Stimulated activated CD8-positive, alpha-beta memory T cell treated with anti-CD3 and anti-CD28 coated beads, Interleukin-2, amount 100 ng/mL, for 48 hours (primary cell): ENCODE results near the gene BBS9.
"Not testable (repeated sequence)": the region's sequence is repeated elsewhere in the genome, so short reads cannot be mapped to it uniquely, and the experiment has no call there.

Experiments
- DNase-seq, 2 donors: peaks; one replicate each; pipeline ENCODE4 v3.0.0-alpha.2; 2020; ENCODE audit warnings: low read depth in 2 of 2

BBS9 gene

DNA sequence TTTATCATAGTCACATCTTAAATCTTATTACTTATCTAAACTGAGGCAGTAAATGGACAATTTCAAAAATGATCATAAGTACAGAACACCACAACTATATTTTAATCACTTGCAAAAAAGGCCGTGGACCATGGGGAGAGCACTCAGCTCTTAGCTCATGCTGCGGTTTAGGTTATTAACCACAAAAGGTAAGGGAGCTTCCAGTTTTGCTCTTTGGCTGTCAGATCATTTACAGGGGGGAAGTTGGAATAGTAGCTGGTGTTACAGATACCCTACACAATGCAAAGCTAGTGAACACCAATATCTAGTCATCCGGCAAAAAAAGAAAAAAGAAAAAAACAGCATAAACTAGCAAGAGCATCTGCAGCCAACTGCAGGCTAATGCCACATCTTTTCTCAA lies 147.0 kb downstream of the BBS9 start:
- DNase-seq = no peak

DNA sequence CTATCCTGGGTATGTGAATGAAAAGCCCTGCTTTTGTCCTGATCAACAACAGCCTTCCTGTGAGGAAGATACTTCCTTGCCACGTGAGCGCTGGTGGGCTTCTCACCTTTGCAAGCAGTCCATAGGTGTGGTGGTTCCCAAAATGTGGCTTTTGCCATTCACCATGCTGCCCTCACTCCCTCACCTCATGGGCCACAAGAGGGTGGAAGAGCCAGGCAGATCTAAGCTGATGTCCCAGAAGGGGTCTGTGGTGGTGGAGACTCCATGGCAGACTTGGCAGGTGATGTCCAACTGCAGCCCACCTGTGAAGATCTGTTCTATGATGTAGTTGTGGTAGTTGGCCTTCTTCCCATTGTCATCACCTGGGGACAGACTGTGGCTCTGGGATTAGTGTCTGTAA lies 147.4 kb downstream of the BBS9 start:
- no peak for DNase-seq

DNA sequence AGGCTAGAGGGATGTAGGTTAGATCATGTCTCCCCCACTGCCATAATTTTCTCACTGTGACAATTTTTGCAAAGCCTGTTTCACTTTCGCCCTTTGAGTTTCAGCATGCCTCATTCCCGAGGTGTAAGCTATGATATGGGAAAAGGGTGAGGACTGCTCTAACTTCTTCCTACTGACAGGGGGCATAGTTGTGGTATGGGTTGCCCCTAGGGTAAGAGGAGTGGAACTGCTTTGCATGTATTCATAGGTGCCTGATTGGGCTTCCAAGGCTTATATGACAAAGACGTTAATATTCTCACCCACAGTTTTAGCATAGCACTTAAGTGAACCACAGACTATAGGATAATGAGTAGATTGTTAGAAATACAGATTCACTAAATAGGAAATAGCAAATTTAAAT lies 148.7 kb downstream of the BBS9 start:
- no peak for DNase-seq

DNA sequence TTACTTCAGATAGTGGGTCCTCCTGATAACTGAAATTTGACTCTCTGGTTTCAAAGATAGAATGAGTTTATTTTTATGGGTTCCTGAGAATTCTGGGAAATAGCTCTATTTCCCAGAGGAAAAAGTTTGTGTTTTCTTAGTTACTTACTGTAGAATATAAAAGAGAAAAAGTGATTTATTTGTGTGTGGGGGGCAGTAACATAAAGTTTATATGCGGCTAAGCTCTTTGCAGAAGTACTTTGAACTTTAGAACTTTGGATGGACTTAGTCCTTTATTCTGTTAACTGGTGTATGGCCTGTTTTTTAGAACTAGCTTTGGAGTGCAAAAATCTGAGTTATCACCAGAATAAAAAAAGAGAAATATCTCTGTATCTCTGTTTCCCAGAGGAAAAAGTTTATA lies 157.1 kb downstream of the BBS9 start:
- DNase-seq = no peak

DNA sequence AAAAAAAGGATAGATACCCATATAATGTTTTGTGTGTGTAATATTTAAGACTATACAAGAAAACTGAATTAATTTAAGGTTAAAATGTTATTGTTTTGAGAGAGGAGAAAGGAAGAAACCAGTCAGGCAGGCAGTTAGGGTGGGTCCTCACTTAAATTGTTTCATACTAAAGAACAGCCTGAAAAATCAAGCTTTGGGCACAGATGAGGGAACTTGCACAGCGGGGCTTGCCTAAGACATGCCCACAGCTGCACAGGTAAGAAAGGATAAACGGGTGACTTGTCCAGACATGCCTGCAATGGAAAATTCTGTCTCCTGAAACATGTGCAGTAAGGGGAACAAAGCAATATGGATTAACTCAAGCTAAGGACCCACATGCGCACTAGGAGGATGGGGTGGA lies 158.4 kb downstream of the BBS9 start:
- no peak for DNase-seq

DNA sequence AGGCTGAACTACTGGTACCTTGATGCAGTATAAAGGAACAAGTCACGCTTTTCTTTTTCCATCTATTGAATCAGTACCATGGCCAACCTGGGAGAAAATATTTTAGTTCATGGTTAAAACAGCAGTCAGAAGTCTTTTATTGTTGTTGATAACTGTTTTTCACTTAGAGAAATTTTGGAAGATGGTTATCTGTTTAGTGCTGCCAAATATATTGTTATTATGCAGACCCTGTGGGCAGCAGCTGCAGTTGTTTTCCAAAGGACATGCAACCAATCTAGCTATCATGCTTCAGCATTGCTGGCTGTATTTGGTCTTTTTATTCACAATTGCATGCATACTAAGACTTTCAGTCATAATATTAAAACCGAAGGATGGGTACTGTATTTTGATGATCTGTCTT lies 169.5 kb downstream of the BBS9 start:
- DNase-seq = no peak

DNA sequence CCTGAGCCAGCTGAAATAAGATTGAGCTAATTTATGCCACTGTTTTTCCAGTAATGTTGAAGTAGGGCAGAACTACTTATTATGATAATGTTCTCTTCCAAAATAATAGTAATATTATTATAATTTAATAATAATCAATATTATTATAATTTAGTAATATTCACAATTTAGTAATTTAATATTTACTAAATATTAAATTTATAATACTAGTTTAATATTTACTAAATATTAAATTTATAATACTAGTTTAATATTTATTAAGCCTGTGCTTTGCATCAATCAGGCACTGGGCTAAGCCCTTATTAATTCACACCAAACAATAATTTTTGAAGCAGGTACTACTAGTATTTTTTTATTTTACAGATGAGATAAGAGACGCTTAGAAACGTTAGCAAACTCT lies 170.1 kb downstream of the BBS9 start:
- no peak for DNase-seq

DNA sequence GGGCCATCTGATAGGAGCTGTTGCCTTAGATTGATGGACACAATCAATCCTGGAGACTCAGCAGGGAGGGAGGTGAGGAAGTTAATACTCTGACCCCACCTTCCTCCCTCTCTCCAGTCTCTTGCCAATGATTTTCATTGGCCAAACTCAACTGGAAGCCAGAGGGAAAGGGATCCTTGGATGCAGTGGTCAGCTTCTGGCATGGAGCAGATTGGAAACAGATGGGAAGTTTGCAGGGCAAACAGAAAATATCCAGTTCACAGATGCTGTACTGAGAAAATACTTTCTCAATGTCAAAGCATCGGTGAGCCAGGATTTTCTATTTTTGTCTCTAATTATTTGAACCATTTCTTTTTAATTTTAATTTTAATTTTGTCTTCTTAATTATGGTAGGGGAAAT lies 170.8 kb downstream of the BBS9 start:
- no peak for DNase-seq

DNA sequence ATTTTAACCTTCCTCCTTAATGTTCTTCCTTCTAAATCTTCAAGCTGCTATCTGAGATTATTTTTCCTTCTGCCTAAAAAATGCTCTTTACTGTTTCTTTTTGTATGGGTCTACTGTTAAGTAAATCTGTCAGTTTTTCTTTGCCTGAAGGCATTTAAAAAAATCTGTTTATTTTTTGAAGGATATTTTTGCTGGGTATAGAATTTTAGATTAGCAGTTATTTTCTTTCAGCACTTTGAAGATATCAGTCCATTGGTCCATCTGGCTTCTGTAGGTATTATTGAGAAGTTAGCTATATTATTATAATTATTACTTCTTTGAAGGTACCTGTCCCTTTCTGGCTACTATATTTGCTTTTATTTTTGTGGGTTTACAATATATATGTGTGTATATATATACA lies 171.4 kb downstream of the BBS9 start:
- DNase-seq = no peak

DNA sequence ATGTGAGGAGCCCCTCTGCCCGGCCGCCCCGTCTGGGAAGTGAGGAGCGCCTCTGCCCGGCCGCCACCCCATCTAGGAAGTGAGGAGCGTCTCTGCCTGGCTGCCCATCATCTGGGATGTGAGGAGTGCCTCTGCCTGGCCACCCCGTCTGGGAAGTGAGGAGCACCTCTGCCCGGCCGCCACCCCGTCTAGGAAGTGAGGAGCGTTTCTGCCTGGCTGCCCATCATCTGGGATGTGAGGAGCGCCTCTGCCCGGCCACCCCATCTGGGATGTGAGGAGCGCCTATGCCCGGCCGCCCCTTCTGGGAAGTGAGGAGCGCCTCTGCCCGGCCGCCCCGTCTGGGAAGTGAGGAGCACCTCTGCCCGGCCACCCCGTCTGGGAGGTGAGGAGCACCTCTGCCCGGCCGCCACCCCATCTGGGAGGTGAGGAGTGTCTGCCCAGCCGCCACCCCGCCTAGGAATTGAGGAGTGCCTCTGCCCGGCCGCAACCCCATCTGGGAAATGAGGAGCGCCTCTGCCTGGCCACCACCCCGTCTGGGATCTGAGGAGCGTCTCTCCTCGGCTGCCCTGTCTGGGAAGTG lies 174.7 kb downstream of the BBS9 start:
- DNase-seq = not testable (repeated sequence)

DNA sequence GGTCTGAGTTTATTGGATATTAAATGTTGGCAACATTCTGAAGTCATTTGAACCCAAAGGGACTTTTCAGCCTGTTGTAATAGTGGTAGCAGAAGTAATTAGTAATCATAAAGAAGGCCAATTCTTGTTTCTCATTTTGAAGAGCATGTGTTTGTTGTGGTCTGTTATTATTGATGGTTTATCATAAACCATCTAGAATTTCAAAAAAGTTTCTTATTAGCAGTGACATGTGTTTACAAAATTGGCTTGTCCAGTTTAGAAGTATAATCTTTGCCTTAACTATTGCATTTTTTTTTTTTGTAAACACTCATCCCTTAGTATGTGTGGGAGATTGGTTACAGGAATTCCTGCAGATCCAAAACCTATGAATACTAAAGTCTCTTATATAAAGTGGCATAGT lies 177.8 kb downstream of the BBS9 start:
- no peak for DNase-seq

DNA sequence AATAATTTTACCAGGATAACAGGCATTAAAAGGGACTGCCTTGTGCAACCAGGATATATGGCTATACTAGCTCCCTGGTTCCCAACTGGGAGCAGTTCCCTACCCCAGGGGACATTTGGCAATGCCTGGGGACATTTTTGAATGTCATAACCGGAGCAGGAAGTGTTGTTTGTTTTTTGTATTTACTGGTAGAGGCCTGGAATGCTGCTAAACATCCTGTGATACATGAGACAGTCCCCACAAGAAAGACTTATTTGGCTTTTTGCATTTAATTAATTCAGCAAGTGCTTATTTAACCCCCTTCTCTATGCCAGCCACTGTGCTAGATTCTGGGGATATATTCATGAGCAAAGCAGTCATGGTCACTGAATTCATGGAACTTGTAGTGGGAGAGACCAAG lies 181.2 kb downstream of the BBS9 start:
- DNase-seq = no peak

DNA sequence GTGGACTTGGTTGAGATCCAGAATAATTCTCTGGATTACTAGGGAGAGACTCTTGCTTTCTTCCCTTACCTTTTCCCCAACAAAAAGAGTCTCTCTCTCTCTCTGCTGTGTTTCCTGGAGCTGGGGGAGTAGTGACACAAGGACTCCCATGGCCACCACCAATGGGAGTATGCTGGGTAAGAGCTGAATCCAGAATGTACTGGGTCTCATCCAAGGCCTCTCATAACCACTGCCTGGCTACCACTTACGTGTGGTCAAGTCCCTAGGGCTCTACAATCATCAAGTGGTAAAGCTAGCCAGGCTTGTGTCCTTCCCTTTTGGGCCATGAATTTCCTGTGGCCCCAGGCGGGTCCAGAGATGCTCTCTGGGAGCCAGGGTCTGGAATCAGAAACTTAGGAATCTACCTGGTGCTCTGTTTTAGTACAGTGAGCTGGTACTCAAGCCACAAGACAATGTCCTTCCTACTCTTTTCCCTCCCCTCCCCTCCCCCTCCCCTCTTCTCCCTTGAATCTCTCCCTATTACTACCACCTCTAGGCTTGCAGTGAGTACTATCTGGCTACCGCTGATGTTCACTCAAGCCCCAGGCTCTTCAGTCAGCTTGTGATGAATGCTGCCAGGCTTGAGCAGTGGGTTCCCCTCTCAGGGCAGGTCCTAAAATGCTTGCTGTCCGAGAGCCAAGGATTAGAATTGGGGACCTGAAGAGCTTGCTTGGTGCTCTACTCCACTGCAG lies 196.6 kb downstream of the BBS9 start:
- no peak for DNase-seq

DNA sequence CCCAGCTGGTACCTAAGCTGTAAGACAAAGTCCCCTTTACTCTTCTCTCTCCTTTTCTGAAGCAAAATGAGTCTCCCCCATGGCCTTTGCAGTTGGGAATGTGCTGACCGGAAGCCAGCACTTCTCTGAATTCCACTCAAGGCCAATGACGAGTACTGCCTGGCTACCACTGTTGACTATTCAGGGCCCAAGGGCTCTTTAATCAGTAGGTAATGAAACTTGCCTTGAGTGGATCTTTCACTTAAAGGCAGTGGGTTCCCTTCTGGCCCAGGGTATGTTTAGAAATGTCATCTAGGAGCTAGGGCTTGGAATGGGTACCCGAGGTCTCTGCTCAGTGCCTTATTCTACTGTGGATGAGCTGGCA lies 197.1 kb downstream of the BBS9 start:
- DNase-seq = no peak

DNA sequence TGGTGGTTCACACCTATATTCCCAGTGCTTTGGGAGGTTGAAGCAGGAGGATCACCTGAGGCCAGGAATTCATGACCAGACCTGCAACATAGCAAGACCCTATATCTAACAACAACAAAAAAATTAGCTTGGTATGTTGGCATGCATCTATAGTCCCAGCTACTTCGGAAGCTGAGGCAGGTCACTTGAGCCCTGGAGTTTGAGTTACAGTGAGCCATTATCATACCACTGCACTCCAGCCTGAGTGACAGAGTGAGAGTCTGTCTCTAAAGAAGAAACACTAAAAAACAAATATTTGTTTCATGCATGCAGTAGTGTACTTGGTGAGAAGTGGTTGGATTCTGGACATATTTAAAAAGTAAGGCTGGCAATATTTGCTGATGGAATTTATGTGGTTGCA lies 198.1 kb downstream of the BBS9 start:
- DNase-seq = no peak

DNA sequence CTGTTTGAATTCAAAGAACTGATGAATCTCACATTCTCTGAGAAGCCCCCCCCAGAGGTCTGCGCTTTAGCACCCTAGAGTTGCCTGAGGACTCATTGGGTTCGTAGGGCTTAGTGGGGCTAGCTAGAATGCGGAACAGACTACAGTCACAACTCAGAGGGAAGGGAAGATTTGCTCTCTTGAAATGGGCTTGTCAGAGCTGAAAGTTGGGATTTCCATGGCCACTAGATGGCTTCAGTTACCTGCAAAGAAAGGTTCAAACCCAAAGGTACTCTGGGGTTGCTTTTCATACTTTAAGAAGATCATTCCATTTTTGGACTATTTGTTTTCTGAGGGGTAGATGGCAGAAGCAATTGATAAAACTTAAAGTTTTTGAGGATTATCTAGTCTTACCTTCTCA lies 205.0 kb downstream of the BBS9 start:
- DNase-seq = no peak

DNA sequence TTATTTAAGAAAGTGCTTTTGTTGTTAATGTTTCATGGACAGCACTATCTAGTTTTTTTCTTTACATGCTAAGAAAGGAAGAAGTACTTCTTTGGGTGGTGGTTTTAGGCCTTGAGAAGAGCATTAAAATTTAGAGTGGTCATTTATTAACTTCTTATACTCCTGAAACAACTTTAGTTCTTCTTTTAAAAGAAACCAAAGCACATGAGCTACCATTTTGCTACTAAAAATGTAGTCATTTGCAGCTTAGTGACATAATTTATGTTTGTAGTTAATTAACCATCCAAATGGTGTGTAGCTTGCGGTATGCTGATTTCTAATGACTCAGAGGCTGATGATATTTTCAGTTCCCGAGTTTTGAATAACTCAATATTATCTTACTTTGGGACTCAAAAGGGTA lies 207.5 kb downstream of the BBS9 start:
- no peak for DNase-seq

DNA sequence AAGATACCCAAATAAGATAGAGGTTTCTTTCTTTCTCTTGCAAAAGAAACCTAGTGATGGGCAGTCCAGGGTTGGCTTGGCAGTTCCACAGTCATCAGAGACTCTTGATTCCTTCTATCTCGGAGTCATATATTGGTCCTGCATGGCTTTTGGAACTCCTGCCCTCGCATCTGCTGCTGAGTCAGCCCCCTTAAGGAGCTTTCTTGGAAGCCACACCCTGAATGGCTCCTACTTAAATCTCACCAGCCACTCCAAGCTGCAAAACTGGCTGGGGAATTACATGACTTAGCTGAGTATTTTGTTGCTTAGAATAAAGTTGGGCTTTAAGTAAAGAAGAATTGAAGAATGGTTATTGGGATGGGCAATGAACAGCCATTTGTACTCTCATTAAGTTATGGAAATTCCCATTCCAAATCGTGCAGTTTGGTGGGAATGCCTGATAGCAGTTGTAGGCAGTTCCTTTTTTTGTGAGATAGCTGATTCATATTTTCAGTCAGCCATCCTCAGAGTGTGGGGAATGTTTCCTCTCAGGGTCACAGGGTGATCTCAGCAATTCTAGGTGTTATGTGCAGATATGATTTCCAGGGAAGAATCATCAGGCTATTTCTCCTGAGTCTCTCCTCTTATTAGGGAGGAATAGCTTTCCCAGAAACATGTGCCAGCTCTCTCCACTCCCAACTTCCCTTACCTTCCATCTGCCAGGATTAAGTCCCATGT lies 209.9 kb downstream of the BBS9 start:
- DNase-seq = no peak

DNA sequence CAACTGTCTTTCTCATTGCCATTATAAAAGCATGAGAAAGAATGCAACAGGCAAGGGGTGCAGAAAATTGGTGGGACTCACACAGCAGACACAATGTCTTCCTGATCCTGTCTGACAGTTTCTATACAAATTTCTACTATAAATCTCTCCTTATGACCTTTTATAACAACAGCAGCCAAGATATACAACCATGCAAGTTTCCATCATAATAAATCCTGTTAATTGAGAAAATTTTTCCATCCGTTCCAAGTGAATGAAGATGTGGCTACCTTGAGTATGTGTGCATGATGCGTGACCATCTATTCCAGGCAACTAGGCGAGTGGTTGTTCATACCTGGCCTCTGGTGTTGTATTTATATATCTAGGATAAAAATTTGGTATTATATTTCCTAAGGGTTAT lies 216.7 kb downstream of the BBS9 start:
- no peak for DNase-seq

DNA sequence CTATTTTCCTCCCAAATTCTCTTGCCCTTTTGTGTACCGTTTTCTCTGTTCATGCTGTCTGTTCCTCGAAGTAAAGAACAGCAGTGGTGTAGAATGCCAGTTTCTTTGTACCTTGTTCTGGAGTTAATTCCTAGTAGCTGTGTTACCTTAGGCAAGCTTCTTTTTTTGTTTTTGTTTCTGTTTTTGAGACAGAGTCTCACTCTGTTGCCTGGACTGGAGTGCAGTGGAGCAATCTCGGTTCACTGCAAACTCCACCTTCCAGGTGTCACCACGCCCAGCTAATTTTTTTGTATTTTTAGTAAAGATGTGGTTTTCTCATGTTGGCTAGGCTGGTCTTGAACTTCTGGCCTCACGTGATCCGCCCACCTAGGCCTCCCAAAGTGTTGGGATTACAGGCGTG lies 221.2 kb downstream of the BBS9 start:
- DNase-seq = no peak

DNA sequence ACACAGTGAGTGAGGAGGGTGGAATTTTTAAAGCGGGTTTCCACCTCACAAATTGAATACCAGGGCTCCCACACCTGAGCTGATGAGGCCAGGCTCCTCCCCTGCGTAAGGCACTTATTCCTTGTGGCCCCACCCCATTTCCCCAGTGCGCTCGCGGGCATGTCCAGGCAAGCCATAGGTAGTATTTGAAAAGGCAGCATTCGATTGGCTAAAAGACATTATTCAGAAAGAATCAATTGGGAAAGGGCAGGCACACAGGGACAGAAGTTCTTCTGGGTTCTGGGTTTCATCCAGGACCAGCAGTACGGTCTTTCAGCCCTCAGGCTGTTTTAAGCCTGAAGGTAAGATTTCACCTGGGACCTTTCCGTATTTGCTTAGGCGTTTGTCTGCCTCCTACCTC lies 222.3 kb downstream of the BBS9 start:
- no peak for DNase-seq

DNA sequence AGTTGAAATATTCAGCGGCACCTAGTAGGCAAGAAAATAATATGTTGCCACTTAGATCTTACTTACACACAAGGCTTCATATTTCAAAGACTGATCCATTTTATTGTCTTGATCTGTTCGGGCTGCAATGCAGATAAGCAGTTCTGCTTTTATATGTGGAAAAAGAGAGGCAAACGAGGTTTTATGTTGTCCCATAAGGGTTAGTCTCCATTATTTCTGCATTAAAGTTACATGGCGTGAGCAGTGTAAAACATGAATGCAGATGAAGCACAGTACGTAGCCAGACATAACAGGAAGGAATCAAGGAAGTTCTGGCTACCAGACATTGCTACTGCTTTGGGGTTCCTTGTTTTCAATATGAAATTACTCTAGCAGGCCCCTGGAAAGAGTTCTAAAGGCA lies 224.8 kb downstream of the BBS9 start:
- DNase-seq = no peak

DNA sequence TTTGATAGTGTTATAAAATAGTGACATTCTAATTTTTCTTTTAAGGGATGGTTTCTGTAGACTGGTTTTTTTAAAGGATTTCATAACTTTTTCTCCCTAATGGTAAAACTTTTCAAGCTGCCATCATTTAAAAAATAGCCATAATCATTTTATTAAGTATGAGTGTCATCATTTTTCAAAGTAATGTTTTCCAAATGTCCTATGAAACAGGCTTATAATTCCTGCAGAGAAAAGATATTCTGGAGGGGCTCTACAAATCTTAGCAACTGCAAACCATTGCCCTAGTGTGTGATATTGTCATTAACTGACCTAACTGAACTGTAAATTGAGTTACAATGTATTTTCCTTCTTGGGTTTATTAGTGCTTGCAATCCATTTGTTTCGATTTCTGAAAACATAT lies 226.0 kb downstream of the BBS9 start:
- DNase-seq = no peak

DNA sequence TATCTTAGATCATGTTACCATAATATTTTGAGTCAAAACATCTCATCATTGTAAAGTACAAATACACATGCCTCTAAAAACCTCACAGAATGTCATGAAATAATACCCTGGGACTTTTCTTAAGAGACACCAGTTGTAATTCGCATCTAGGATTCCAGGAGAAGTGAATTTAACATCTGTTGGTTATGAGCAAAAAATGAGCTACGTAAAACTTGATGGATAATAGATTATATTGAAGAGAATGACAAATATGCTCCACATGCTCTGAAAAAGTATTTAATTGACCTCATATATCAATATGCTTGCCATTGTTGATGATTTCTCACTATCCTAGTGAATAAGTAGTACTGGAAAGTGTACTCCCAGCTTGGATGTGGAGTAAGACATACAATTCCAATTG lies 227.0 kb downstream of the BBS9 start:
- no peak for DNase-seq
